SIG-M5 (cell line): ENCODE data around the gene TBC1D13.
A peak's percentile ranks its signal among the peaks of the same experiment; 100 is the strongest.
"Not testable (repeated sequence)": the region's sequence is repeated elsewhere in the genome, so short reads cannot be mapped to it uniquely, and the experiment has no call there.

Source experiments
- DNase-seq: peaks from one replicate; lab custom pipeline; 2025; lab: John Stamatoyannopoulos, UW

The TBC1D13 gene

DNA sequence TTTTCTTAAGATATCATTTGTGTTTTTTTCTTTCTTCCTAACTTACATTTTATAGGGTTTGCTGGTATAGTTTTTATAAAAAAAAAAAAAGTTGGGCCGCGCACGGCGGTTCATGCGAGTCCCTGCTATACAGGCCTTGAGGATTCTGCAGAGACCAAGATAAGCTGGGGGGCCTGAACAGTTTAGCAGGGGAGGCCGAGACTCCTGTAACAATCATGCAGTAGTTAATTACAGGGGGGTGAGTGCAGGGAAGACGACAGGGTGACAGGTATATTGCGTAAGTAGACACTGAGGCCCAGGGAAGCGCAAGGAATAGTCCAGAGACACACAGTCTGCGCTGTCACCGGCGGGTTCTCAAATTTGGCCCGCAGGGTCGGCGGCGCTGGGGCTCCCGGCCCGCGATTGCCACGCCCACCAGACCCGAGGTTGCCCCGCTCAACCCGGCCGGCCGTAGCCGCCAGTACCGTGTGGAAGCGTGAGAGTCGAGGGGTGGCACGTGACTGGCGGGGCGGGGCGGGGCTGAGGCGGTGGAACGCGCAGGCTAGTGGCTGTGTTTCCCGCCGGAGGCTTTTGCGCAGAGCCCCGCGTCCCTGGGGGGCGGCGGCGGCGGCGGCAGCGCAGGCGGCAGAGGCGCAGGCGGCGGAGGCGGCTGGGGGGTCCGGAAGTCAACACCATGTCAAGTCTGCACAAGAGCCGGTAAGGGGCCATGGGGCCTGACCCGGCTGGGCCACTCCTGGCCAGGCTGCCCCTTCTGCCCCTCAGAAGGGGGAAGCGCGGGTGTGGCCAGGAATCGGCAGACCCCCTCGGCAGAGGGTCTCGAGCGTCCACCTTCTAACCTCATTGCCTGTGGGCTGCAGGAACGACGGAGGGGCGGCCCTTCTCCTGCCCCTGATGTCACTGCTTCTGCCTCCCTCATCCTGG, at the start of gene TBC1D13:
Gene TBC1D13 (plus strand): TSS at position 573 of the 921 bp plus-strand sequence. CDS start 101 bp downstream, at position 674.
- peak; percentile 25 for DNase-seq

DNA sequence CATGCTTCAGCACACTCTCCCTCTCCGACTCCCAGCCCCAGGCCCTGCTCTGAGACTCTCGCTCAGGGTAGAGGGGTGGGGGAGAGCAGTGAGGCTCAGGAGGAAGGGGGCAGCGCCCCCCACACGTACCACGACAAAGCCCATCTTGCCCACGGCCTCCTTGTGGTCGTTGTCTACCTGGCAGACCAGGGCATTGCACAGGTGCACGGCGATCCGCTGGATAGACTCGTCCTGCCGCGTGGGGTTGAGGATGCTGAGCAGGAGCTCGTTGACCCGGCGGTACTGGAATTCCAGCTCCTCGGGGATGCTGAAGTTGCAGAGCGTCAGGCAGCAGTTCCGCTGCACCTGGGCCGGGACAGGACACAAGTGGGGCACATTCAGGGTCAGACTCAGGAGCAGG, 44.7 kb upstream of the TBC1D13 start:
- no peak for DNase-seq

DNA sequence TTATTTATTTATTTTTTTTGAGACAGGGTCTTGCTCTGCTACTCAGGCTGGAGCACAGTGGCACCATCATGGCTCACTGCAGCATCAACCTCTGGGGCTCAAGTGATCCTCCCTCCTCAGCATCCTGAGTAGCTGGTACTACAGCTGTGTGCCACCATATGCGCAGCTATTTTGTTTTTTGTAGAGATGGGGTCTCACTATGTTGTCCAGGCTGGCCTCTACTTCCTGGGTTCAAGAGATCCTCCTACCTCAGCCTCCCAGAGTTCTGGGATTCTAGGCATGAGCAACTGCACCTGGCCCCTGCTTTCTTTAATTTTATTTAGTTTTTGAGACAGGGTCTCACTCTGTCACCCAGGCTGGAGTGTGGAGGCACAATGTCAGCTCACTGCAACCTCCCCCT, 43.6 kb upstream of the TBC1D13 start:
- DNase-seq, result no peak

GRCh38 chr9:128747241-128747640, 39.8 kb upstream of the TBC1D13 start:
- no peak for DNase-seq

DNA sequence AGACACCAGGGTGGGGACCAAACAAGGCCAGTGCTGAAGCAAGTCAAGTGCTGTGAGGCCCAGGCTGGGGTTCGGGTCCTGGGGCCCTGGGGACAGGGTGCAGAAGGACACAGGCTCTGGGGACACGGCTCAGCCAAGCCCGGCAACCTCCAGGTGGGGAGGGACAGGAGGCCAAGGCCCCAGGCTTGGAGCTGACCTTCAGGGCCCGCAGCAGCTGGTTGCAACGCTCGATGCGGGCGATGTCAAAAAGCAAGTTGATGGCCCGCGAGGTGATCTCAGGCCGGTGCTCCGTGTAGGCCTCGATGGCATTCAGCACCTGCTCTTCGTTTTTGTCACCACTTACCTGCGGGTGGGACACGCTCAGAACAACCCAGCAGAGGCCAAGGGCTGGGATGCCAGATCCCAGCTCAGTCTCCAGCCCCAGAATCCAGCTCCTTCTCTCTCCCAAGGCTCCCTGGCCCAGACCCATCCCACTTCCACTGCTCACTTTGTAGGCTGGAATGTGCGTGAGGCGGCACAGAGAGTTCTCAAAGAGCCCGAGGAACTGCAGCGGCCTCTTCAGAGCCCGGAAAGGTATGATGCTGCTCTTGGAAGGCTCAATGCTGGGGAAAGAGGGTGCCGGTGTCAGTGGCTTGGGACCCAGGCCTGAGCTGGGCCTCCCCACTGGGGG, 36.0 kb upstream of the TBC1D13 start:
- DNase-seq, result no peak

DNA sequence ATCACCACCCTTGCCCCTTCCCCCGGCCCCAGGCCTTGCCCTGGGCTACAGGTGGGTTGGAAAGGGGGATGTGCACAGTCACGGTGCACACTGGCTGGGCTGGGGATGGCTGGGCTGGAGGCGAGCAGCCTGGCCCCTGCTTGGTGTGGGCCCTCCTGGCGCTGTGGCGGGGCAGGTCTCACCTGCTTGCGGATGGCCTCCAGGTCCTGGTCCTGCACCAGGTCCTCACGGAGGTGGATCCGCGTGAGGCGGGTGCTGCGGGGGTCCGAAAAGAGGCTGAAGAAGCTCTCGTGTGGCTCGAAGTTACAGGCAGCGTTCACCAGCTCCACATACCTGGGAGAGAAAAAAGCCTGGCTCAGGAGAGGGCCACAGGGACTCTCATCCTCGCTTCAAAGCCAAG, 33.4 kb upstream of the TBC1D13 start:
- no peak for DNase-seq

GRCh38 chr9:128757602-128758001, 29.5 kb upstream of the TBC1D13 start:
- no peak for DNase-seq

DNA sequence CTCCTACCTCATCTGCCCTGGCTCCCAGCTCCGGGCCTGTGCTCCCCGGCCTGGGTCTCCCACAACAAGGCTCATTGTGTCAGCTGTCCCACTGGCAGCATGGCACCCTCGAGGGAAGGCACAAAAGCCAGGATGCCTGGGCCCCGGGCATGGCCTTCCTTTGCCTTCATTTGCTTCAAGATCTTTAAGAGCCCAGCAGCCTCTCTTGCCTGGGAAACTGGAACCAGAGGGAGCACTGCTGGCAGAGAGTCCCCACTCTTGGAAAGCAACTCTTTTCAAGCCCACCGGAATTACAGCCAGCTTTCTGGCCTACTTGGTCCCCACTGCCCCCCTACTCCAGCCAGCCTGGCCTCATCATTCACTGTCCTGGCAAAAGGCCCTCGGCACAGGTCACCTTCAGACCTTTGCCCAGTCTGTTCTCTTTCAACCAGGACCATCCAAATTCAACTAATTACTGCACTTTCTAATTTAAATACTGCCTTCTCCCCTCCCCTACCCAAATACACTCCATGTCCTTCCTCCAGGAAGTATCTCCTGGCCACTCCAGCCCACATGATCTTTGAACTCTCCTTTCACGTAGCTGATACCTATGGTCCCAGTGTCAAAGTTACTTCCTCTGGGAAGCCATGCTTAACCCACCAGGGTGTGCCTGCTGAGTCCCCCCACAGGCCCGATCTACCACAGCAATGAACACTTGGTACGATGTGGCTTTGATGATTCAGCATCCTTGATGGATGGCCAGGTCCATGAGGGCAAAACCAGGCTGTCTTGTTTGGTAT, 24.2 kb upstream of the TBC1D13 start:
- no peak for DNase-seq

GRCh38 chr9:128764361-128764760, 22.7 kb upstream of the TBC1D13 start:
- DNase-seq, result no peak

- DNase-seq, result no peak
Observed at GRCh38 chr9:128765499-128765898, 21.6 kb upstream of the TBC1D13 start.

DNA sequence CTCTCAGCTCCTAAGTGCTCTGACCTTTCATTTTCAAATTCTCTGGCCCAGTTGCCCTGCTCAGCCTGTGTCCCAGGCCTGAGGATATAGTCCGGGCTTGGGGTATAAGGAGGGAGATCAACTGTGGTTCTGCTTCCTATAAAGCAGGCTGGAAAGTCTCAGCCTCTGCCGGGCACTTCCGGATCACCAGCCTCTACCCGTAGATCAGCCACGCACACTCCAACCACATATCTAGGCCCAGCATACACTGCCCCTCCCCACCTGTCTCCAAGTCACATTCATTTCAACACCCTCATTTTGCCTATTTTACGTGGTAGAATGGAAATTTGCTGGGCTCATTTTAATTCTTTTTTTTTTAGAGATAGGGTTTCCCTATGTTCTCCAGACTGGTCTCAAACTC, 18.4 kb upstream of the TBC1D13 start:
- DNase-seq, result no peak

DNA sequence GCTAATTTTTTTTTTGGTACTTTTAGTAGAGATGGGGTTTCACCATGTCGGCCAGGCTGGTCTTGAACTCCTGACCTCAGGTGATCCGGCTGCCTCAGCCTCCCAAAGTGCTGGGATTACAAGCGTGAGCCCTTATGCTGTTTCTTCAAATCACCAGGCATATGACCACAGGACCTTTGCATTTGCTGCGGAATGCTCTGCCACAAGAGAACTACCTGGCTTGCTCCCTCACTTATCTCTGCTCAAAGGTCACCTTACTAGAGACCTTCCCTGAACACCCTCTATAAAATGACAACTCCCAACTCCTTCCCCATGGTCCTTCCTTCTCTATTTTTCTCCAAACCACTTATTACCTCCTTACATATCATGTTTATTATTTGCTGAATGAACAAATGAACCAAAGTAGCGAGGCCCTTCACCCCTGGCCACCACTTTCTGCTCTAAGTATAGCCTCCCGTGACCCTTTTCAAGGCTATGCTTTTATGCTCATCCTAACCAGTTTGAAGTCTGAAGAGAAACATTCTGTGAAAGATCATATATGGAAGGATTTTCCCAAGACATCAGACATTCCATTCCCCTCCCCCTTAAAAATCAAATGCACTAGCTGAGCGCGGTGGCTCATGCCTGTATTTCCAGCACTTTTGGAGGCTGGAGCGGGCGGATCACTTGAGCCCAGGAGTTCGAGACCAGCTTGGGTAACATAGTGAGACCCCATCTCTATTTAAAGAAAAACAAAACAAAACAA, 16.6 kb upstream of the TBC1D13 start:
- DNase-seq, result no peak

GRCh38 chr9:128771094-128771721, 15.8 kb upstream of the TBC1D13 start:
- DNase-seq, result no peak

GRCh38 chr9:128771745-128772519, 15.1 kb upstream of the TBC1D13 start, which contains the start of gene ZER1:
Gene ZER1 (minus strand): TSS chr9:128771927. CDS start chr9:128755565, 16,362 bp downstream.
- DNase-seq, result peak; percentile 13

- no peak for DNase-seq
Observed at GRCh38 chr9:128773049-128773448, 14.0 kb upstream of the TBC1D13 start.

DNA sequence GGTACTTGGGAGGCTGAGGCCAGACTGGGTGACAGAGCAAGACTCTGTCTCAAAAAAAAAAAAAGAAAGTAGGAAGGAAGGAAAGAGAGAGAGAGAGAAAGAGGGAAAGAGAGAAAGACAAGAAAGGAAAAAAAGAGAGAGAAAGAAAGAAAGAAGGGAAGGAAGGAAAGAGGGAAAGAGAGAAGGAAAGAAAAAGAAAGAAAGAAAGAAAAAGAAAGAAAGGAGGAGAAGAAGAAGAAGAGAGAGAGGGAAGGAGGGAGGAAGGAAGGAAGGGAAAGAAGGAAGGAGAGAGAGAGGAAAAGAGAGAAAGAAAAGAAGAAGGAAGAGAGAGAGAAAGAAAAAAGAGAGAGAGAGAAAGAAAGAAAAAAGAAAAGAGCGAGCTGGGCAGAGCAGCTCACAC, 12.2 kb upstream of the TBC1D13 start:
- DNase-seq, result no peak

DNA sequence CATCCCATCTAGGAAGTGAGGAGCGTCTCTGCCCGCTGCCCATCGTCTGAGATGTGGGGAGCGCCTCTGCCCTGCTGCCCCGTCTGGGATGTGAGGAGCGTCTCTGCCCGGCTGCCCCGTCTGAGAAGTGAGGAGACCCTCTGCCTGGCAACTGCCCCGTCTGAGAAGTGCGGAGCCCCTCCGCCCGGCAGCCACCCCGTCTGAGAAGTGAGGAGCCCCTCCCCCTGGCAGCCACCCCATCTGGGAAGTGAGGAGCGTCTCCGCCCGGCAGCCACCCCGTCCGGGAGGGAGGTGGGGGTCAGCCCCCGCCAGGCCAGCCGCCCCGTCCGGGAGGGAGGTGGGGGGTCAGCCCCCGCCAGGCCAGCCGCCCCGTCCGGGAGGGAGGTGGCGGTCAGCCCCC, 7.0 kb upstream of the TBC1D13 start:
- not testable (repeated sequence) for DNase-seq

DNA sequence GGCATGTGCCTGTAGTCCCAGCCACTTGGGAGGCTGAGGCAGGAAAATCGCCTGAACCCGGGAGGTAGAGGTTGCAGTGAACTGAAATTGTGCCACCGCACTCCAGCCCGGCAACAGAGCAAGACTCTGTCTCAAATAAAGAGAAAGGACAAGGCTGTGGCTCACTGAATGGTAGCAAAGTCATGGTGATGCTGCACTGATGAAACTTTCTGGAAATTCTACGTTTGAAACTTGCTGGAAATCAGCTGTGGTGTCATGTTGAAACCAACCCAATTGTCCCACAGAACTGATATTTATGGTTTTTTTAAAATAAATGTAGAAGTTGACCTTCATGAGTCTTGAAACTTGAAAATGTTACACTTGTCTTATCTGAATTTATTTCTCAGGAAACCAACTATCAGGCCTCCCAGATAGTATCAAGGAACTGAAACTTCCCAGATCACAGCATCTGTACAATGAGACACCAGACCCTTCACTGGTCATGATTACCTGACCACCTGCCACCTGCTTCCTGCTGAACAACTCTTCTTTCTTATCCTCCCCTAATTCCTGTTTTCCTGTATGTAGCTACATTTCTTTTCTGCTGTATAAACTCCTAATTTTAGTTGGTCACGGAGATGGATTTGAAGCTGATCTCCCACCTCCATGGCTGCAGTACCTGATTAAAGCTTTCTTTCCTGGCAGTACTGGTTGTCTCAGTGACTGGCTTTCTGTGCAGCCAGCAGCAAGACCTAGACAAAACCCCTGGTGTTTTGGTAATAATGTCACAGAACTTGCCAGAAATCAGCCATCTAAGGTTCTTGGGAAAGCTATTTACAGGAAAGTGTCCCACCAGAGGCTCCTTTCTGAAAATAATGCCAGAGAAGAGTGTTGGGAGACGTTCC, 5.6 kb upstream of the TBC1D13 start:
- DNase-seq, result no peak

- DNase-seq, result no peak
Observed at GRCh38 chr9:128782669-128783068, 4.4 kb upstream of the TBC1D13 start.
